HG03432 (cell line): ENCODE data around the gene PNPLA2.
A peak's percentile ranks its signal among the peaks of the same experiment; 100 is the strongest.

Source experiments
- ATAC-seq: cut with Tn5 transposase; IDR thresholded peaks from one replicate; pipeline ENCODE4 v1.9.1; 2021; ENCODE audit warnings: mild to moderate bottlenecking, moderate library complexity; ENCODE audit not compliant: unreplicated experiment

PNPLA2 gene

GRCh38 chr11:829176-829846 is 10.6 kb downstream of the PNPLA2 start:
- no peak for ATAC-seq

- ATAC-seq = no peak
Measured at GRCh38 chr11:829847-830294, 11.2 kb downstream of the PNPLA2 start.

GRCh38 chr11:830295-831117 is 11.8 kb downstream of the PNPLA2 start:
- peak; percentile 33 for ATAC-seq

GRCh38 chr11:831118-831864 is 12.6 kb downstream of the PNPLA2 start:
- no peak for ATAC-seq

GRCh38 chr11:831961-832528 is 13.3 kb downstream of the PNPLA2 start:
- no peak for ATAC-seq

GRCh38 chr11:832529-833113 is 13.9 kb downstream of the PNPLA2 start, which contains the start of gene CD151:
TSS of gene CD151 (plus strand) at chr11:832952. CDS start at chr11:836070, 3,118 bp downstream.
- peak; percentile 42 for ATAC-seq

GRCh38 chr11:833114-833791 is 14.5 kb downstream of the PNPLA2 start:
- ATAC-seq = peak; percentile 27

GRCh38 chr11:833849-834311 is 15.2 kb downstream of the PNPLA2 start:
- ATAC-seq = no peak

GRCh38 chr11:834371-835316 is 15.9 kb downstream of the PNPLA2 start:
- no peak for ATAC-seq

GRCh38 chr11:836274-836673 is 17.6 kb downstream of the PNPLA2 start:
- ATAC-seq = no peak

- no peak for ATAC-seq
Measured at GRCh38 chr11:836700-837099, 18.0 kb downstream of the PNPLA2 start.

- no peak for ATAC-seq
Measured at GRCh38 chr11:837189-837989, 18.7 kb downstream of the PNPLA2 start.

- no peak for ATAC-seq
Measured at GRCh38 chr11:837990-838307, 19.2 kb downstream of the PNPLA2 start.

GRCh38 chr11:838441-839279 is 19.9 kb downstream of the PNPLA2 start:
- ATAC-seq = no peak

- ATAC-seq = no peak
Measured at GRCh38 chr11:839280-839623, 20.5 kb downstream of the PNPLA2 start.

- no peak for ATAC-seq
Measured at GRCh38 chr11:839875-840617, 21.3 kb downstream of the PNPLA2 start.

GRCh38 chr11:841981-842369 is 23.3 kb downstream of the PNPLA2 start:
- ATAC-seq = peak; percentile 21
